Activated T-cell treated with anti-CD3 and anti-CD28 coated beads, Interleukin-2, amount 50 U/mL, for 72 hours (primary cell): ENCODE measurements around the gene PILRA. TPM values are rescaled to one million over a fixed set of nuclear protein-coding genes. Genes with fewer than 3 reads are reported as not detected.
A peak's percentile ranks its signal among the peaks of the same experiment; 100 is the strongest.
"Not testable (repeated sequence)": the region's sequence is repeated elsewhere in the genome, so short reads cannot be mapped to it uniquely, and the experiment has no call there.

Experiments used
- ATAC-seq, 2 donors: fragments of 150-1000 bp; cut with Tn5 transposase; replicated peaks in 1 of 2; 2 replicates each; pipeline ENCODE4 v1.10.0; 2021; ENCODE audit warnings: moderate library complexity in 2 of 2, mild to moderate bottlenecking in 1 of 2
- DNase-seq, 2 donors: peaks; one replicate each; pipeline ENCODE4 v3.0.0; 2021 to 2022; ENCODE audit warnings: mixed read lengths in 1 of 2
- H3K27ac Mint-ChIP-seq: one replicate; pipeline ENCODE4 v1.8.0; 2022; ENCODE audit warnings: mild to moderate bottlenecking, moderate library complexity, mixed read lengths
- H3K27me3 Mint-ChIP-seq: one replicate; pipeline ENCODE4 v1.8.0; 2022; ENCODE audit warnings: low read depth, mixed read lengths
- H3K36me3 Mint-ChIP-seq, 2 donors: one replicate each; pipeline ENCODE4 v1.8.0; 2022; ENCODE audit warnings: mixed read lengths in 2 of 2, mild to moderate bottlenecking in 1 of 2; ENCODE audit not compliant: insufficient read depth in 2 of 2
- H3K4me1 Mint-ChIP-seq: one replicate; pipeline ENCODE4 v1.8.0; 2022; ENCODE audit warnings: low read depth, mixed read lengths
- H3K4me3 Mint-ChIP-seq, 2 donors: one replicate each; pipeline ENCODE4 v1.8.0; 2022; ENCODE audit warnings: mild to moderate bottlenecking in 2 of 2, mixed read lengths in 2 of 2, moderate library complexity in 2 of 2
- H3K9me3 Mint-ChIP-seq, 2 donors: one replicate each; pipeline ENCODE4 v1.8.0; 2022; ENCODE audit warnings: mixed read lengths in 2 of 2
- total RNA-seq, 2 donors: library from RNA; stranded (reverse); gene quantifications; one replicate each; pipeline ENCODE4 v1.2.3, GENCODE V29; 2022

Gene PILRA
- total RNA-seq, 2 donors from 2014 or later = 3.4 to 14.1 TPM

DNA sequence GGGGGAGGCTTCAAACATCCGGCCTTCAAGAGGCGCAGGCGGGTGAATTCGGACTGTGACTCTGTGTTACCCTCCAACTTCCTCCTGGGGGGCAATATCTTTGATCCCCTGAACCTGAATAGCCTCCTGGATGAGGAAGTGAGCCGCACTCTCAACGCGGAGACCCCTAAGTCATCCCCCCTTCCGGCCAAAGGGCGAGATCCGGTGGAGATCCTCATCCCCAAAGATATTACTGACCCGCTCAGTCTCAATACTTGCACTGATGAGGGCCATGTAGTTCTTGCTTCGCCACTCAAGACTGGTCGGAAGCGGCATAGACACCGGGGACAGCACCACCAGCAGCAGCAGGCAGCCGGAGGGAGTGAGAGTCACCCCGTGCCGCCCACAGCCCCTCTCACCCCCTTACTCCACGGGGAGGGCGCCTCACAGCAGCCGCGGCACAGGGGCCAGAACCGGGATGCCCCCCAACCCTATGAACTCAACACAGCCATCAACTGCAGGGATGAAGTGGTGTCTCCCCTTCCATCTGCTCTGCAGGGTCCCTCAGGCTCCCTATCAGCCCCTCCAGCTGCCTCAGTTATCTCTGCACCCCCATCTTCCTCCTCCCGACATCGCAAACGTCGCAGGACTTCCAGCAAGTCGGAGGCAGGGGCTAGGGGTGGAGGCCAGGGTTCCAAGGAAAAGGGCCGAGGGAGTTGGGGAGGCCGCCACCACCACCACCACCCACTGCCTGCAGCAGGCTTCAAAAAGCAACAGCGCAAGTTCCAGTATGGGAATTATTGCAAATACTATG is 57.4 kb downstream of the PILRA start:
- H3K9me3 Mint-ChIP-seq = no peaks in the 10 kb centered on the region
- H3K36me3 Mint-ChIP-seq = peaks cover 15 to 35% of the 10 kb centered on the region in 2 donors

DNA sequence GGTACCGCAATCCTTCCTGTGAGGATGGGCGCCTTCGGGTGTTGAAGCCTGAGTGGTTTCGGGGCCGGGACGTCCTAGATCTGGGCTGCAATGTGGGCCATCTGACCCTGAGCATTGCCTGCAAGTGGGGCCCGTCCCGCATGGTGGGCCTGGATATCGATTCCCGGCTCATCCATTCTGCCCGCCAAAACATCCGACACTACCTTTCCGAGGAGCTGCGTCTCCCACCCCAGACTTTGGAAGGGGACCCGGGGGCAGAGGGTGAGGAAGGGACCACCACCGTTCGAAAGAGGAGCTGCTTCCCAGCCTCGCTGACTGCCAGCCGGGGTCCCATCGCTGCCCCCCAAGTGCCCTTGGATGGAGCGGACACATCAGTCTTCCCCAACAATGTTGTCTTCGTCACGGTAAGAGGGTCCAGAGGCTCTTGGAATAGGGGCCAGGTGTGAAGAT is 58.0 kb downstream of the PILRA start:
- Mint-ChIP-seq H3K4me1 (peaks cover 57% of the 10 kb centered on the region), H3K36me3 (peaks cover 17 to 37% of the 10 kb centered on the region in 2 donors), H3K9me3 (no peaks in the 10 kb centered on the region), H3K27me3 (no peaks in the 10 kb centered on the region), H3K4me3 (peak overlapping the region; percentile 86 to 89), H3K27ac (peak overlapping the region; percentile 78)
- ATAC-seq (no peak), DNase-seq (no peak)

More for the DNA sequence above, 57.4 kb downstream of the PILRA start:
- H3K27ac Mint-ChIP-seq = peak overlapping the region; percentile 93
- no peaks in the 10 kb centered on the region for H3K27me3 Mint-ChIP-seq
- H3K4me1 Mint-ChIP-seq = peaks cover 57% of the 10 kb centered on the region
- ATAC-seq (no peak), DNase-seq (peak; percentile 58 to 60)
- H3K4me3 Mint-ChIP-seq = peak overlapping the region; percentile 86 to 89

DNA sequence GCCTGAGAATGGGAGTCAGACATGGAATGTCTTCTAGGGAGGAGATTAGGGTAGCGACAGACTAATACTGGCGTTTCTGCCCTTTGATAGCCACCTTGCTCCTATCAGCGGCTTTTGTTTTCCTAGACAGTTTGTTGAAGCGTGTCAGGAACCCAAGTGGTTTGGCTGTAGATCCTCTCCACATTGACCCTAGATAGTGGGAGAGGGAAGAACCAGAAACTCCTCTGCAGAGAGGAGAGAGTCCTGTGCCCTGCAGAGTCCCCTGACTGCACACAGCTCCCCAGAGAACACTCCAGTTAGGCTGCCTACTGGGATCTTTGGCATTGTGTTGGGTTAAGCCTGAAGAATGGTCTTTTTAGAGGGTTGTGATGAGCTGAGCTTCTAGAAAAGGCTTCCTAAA is 58.8 kb downstream of the PILRA start:
- H3K9me3 Mint-ChIP-seq = no peaks in the 10 kb centered on the region
- H3K27ac Mint-ChIP-seq = peak overlapping the region; percentile 78
- H3K4me1 Mint-ChIP-seq = peaks cover 57% of the 10 kb centered on the region
- peaks cover 18 to 39% of the 10 kb centered on the region in 2 donors for H3K36me3 Mint-ChIP-seq
- DNase-seq = no peak
- no peaks in the 10 kb centered on the region for H3K27me3 Mint-ChIP-seq
- ATAC-seq = no peak
- H3K4me3 Mint-ChIP-seq = peak overlapping the region; percentile 86 to 89

DNA sequence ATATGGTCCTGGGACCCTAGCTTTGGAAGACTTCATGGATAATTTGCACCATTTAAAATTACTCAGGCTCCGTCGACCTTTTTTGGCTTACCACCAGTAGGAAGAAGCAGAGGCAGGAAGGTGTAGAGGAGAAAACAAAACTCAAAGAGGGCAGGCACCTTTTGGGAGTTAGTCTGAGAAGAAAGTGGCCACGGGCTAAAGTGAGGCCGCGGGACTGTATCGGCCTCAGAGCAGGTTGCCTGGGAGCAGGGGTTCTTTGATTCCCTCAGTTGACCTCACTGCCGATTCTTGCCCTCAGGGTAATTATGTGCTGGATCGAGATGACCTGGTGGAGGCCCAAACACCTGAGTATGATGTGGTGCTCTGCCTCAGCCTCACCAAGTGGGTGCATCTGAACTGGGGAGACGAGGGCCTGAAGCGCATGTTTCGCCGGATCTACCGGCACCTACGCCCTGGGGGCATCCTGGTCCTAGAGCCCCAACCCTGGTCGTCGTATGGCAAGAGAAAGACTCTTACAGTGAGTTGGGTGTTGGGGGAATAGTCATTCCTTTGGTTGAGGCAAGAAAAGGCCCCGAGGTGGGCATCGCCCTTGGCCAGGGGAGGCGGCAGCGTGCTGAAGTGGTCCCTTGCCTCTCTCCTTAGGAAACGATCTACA is 59.5 kb downstream of the PILRA start:
- Mint-ChIP-seq H3K27ac (peak overlapping the region; percentile 78), H3K36me3 (peaks cover 18 to 39% of the 10 kb centered on the region in 2 donors), H3K9me3 (no peaks in the 10 kb centered on the region), H3K4me3 (peak overlapping the region; percentile 86 to 89), H3K4me1 (peaks cover 57% of the 10 kb centered on the region), H3K27me3 (no peaks in the 10 kb centered on the region)
- no peak for ATAC-seq
- DNase-seq = no peak

DNA sequence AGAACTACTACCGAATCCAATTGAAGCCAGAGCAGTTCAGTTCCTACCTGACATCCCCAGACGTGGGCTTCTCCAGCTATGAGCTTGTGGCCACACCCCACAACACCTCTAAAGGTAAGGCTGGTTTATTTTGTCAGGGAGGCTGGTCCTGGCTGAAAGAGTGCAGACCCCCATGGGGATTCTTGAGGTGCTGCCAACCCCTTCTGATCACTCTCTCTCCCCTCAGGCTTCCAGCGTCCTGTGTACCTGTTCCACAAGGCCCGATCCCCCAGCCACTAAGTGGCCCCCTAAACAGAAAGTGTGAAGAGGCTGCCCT is 59.9 kb downstream of the PILRA start:
- Mint-ChIP-seq H3K9me3 (no peaks in the 10 kb centered on the region), H3K36me3 (peaks cover 16 to 34% of the 10 kb centered on the region in 2 donors), H3K4me3 (peak overlapping the region; percentile 84 to 95), H3K4me1 (peaks cover 52% of the 10 kb centered on the region), H3K27me3 (no peaks in the 10 kb centered on the region), H3K27ac (peak overlapping the region; percentile 69)
- DNase-seq (no peak), ATAC-seq (no peak)

DNA sequence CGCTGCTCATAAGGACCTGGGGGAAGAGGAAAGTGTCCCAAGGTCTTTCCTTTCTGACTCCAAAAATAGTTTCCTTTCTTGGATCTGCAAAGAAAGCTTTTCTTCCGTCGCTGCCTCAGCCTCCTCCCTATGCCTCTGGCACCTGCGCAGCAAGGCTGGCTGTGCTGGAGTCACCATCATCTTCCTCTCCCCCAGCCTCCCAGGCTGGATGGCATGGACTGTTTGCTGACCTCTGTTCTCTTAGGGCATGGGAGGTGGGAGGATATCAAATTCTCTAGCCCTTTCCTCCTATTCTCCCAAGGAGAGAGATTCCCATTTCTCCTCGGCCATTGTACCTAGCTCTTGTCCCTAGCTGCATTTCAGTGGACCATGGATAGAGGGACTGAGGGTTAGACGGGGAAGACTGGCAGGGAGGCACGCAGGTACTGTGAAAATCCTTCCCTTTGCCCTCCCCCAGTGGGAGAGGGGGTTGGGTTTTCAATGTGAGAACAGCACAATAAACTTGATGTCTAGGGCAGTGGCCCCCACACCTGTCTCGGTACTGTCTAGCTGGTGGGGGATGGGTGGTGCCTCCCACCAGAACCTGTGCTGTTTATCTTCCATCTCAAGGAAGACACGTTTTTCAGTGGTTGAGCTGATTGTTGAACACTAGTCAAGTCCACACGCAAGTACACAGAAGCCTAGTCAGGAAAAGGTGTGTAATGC is 60.5 kb downstream of the PILRA start:
- Mint-ChIP-seq H3K9me3 (no peaks in the 10 kb centered on the region), H3K4me3 (peak overlapping the region; percentile 84 to 95), H3K36me3 (peaks cover 16 to 33% of the 10 kb centered on the region in 2 donors)

DNA sequence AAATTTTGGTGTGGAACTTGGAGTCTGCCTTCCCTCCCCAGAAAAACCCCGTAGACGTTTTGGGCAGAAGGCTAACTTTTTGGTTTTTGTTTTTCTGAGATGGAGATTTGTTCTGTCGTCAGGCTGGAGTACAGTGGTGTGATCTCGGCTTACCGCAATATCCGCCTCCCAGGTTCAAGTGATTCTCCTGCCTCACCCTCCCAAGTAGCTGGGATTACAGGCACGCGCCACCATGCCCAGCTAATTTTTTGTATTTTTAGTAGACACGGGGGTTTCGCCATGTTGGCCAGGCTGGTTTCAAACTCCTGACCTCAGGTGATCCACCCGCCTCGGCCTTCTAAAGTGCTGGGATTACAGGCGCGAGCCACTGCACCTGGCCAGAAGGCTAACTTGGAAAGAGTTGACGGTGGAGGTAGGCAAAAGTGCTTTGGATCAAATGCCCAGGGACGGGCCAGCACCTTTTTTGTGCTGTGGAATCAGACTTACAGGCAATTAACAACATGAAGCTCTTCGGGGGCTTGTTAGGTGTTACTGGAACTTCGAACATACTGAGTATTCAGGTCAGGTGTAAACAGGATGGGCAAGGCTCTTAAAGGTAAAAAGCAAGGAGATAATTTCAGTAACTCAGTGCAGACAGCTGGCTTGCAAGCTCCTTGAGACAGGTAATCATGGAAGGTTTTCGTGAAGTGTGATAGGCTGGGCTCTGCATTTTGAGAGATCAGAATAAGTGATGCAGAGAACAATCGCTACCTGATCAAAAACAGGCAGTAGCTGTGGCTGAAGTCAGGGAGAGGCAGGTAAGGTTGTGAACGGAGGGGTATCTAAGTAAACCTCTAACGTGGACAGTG is 61.2 kb downstream of the PILRA start:
- DNase-seq (no peak), ATAC-seq (no peak)
- no peaks in the 10 kb centered on the region for H3K9me3 Mint-ChIP-seq
- H3K27ac Mint-ChIP-seq = peak overlapping the region; percentile 69
- peaks cover 12 to 31% of the 10 kb centered on the region in 2 donors for H3K36me3 Mint-ChIP-seq
- H3K4me3 Mint-ChIP-seq = peak overlapping the region; percentile 84 to 95
- H3K4me1 Mint-ChIP-seq = peaks cover 41% of the 10 kb centered on the region
- no peaks in the 10 kb centered on the region for H3K27me3 Mint-ChIP-seq

More for the DNA sequence above, 60.5 kb downstream of the PILRA start:
- no peaks in the 10 kb centered on the region for H3K27me3 Mint-ChIP-seq
- peak overlapping the region; percentile 69 for H3K27ac Mint-ChIP-seq
- no peak for ATAC-seq
- no peak for DNase-seq
- H3K4me1 Mint-ChIP-seq = peaks cover 47% of the 10 kb centered on the region

DNA sequence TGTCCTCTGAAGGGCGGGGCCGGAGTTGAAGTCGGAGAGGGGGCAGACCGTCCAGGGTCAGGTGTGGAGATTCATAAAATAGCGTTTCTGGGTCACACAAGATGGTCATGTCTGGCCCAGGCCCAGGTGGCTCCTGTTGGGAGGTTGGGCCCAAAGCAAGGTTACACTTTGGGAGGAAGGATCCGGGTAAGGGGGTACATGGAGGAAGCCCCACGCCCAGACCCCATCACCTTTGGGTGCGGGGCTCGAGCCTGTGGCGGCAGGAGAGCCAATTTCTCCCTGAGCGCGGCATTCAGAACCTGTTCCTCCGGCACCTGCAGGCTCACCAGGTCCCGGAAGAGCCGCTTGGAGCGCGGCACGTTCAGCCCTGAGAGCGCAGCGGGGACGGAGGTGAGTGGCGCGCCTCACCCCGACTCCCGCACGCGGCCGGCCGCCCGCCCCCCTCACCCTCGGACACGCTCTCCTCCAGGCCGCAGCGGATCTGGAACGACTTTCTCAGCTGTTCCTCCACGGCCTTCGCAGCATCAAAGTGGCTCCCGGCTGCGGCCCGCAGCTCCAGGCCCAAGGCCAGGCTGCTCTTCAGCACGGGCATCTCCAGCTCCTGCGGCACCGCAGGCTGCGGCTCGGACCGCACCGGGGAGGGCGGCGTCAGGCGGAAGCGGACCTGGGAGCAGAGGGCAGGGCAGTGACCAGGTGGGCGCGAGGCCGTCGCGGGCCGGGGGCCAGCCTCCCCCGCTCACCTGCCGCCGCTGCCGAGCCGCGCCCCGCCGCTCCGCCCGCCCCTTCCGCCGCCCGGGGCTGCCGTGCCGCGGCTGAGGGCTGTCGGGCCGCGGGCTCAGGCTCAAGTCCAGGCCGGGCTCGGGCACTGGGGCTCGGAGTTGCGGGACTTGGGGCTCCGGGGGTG is 62.4 kb downstream of the PILRA start:
- Mint-ChIP-seq H3K27ac (peak overlapping the region; percentile 57), H3K9me3 (no peaks in the 10 kb centered on the region), H3K27me3 (no peaks in the 10 kb centered on the region), H3K4me3 (peak overlapping the region; percentile 96 to 97), H3K36me3 (peaks cover 10 to 29% of the 10 kb centered on the region in 2 donors), H3K4me1 (peaks cover 40% of the 10 kb centered on the region)
- DNase-seq (peak; percentile 52 to 57), ATAC-seq (peak; percentile 28 to 29)

DNA sequence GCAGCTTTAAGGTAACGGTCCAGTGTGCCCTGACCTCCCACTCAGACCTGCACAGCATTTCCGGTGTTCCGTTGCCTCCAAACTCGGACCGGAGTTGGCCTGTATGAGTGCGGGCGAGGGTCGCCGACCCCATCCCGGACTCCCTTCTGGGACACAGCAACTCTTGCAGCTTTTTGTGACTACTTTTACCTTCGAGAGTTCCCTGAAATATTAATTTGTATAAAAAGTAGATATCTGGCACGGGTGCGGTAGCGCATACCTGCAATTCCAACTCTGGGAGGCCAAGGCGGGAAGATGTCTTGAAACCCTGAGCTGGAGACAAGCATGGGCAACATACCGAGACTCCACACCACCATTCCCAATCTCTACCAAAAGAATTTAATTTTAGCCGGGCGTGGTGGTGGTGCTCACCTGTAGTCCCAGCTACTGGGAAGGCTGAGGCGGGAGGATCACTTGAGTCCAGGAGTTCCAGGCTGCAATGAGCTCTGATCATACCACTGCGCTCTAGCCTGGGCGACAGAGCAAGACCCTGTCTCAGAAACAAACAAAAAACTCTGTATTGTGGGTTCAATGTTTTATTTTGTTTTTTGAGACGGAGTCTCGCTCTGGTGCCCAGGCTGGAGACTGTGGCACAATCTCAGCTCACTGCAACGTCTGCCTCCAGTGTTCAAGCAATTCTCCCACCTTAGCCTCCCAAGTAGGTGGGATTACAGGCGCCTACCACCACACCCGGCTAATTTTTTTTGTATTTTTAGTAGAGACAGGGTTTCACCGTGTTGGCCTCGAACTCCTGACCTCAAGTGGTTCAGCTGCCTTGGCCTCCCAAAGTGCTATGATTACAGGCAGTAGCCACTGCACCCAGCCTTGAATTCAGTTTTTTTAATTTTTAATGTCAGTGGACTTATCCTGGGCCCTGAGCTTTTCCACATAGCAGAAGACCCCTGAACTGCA is 64.1 kb downstream of the PILRA start:
- no peak for ATAC-seq
- Mint-ChIP-seq H3K36me3 (peaks cover 10 to 29% of the 10 kb centered on the region in 2 donors), H3K9me3 (no peaks in the 10 kb centered on the region), H3K4me3 (peak overlapping the region; percentile 50 to 96), H3K27ac (no peak overlapping the region), H3K4me1 (peaks cover 27% of the 10 kb centered on the region), H3K27me3 (no peaks in the 10 kb centered on the region)
- no peak for DNase-seq

DNA sequence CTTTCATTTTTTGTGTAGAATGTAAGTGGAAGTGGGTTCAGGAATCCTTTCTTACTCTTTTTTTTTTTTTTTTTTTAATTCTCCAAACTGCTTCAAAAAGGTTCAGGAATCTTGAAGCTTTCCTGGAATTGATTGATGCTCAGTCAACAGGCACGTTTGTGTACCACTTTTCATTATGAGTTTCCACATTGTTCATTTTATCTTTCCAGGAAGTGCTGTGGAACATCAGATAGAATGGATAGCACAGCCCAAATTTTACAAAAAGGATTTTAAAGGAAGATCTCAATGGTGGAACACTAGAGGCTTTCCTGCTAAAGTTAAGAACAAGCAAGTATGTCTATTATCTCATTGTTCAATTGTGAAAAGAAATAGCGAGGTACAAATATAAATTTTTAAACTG is 64.9 kb downstream of the PILRA start:
- H3K4me3 Mint-ChIP-seq = peak overlapping the region in 1 of 2 donors; percentile 27
- no peaks in the 10 kb centered on the region for H3K27me3 Mint-ChIP-seq

DNA sequence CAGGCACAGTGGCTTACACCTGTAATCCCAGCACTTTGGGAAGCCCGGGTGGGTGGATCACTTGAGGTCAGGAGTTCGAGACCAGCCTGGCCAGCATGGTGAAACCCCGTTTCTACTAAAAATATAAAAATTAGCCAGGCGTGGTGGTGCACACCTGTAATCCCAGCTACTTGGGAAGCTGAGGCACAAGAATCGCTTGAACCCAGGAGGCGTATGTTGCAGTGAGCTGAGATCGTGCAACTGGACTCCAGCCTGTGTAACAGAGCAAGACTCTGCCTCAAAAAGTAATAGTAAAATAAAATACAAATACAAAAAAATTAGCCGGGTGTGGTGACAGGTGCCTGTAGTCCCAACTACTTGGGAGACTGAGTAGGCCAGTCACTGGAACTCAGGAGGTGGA is 65.4 kb downstream of the PILRA start:
- not testable (repeated sequence) for DNase-seq, H3K9me3 Mint-ChIP-seq, ATAC-seq, H3K27me3 Mint-ChIP-seq, H3K4me3 Mint-ChIP-seq, H3K27ac Mint-ChIP-seq
- H3K36me3 Mint-ChIP-seq = peaks cover 8 to 19% of the 10 kb centered on the region in 2 donors
- H3K4me1 Mint-ChIP-seq = peaks cover 16% of the 10 kb centered on the region

More for the DNA sequence above, 64.9 kb downstream of the PILRA start:
- H3K36me3 Mint-ChIP-seq = peaks cover 10 to 23% of the 10 kb centered on the region in 2 donors
- H3K4me1 Mint-ChIP-seq = peaks cover 22% of the 10 kb centered on the region
- H3K27ac Mint-ChIP-seq = peak overlapping the region; percentile 73
- H3K9me3 Mint-ChIP-seq = no peaks in the 10 kb centered on the region
- DNase-seq = no peak
- no peak for ATAC-seq
